CD4-positive, CD25-positive, alpha-beta regulatory T cell (primary cell): Measurements from ENCODE around the gene PRSS48. TPM values are rescaled to one million over a fixed set of nuclear protein-coding genes. Genes with fewer than 3 reads are reported as not detected.

Source experiments
- ATAC-seq, 2 donors: fragments of 150-1000 bp; cut with Tn5 transposase; one replicate each; pipeline ENCODE4 v1.10.0; 2021; ENCODE audit warnings: low read depth in 2 of 2, moderate number of reproducible peaks in 2 of 2, moderate library complexity in 1 of 2
- DNase-seq, 3 donors: peaks; one replicate each; pipeline versions ENCODE4 v3.0.0 to v3.0.0-alpha.2; 2012 to 2022; ENCODE audit warnings: mixed read lengths in 1 of 3
- H3K27ac ChIP-seq: one replicate; pipeline ENCODE4 v1.7.0; 2013; ENCODE audit warnings: mild to moderate bottlenecking, low read length; ENCODE audit not compliant: insufficient read depth, poor library complexity, severe bottlenecking
- H3K27me3 ChIP-seq: one replicate; pipeline ENCODE4 v1.7.0; 2013; ENCODE audit warnings: low read length; ENCODE audit not compliant: control insufficient read depth, insufficient read depth
- H3K36me3 ChIP-seq: one replicate; pipeline ENCODE4 v1.7.0; 2013; ENCODE audit warnings: mild to moderate bottlenecking, low read length, moderate library complexity; ENCODE audit not compliant: control insufficient read depth, insufficient read depth
- H3K4me1 ChIP-seq: 2 replicates; pipeline ENCODE4 v1.7.0; 2013; ENCODE audit warnings: mild to moderate bottlenecking, low read length; ENCODE audit not compliant: insufficient read depth, control insufficient read depth, poor library complexity, severe bottlenecking
- H3K4me3 ChIP-seq: one replicate; pipeline ENCODE4 v1.7.0; 2013; ENCODE audit warnings: low read depth, mild to moderate bottlenecking, low read length, moderate library complexity
- H3K9me3 ChIP-seq, 2 experiments: 1 replicate in 1 of 2; 2 replicates in 1 of 2; pipeline ENCODE4 v1.7.0; 2013; ENCODE audit warnings: low read length in 2 of 2, mild to moderate bottlenecking in 1 of 2, moderate library complexity in 1 of 2; ENCODE audit not compliant: control insufficient read depth in 2 of 2
- H3K27ac Mint-ChIP-seq, 3 donors: one replicate each; pipeline ENCODE4 v1.8.0; 2020 to 2022; ENCODE audit warnings: mild to moderate bottlenecking in 3 of 3, mixed read lengths in 3 of 3, moderate library complexity in 2 of 3
- H3K27me3 Mint-ChIP-seq: one replicate; pipeline ENCODE4 v1.8.0; 2022; ENCODE audit warnings: mild to moderate bottlenecking, mixed read lengths
- H3K36me3 Mint-ChIP-seq: one replicate; pipeline ENCODE4 v1.8.0; 2020; ENCODE audit warnings: mixed read lengths
- H3K4me1 Mint-ChIP-seq, 4 donors: one replicate each; pipeline ENCODE4 v1.8.0; 2020 to 2022; ENCODE audit warnings: mixed read lengths in 4 of 4, mild to moderate bottlenecking in 1 of 4
- H3K4me3 Mint-ChIP-seq, 4 donors: one replicate each; pipeline ENCODE4 v1.8.0; 2020 to 2022; ENCODE audit warnings: mild to moderate bottlenecking in 4 of 4, mixed read lengths in 4 of 4, moderate library complexity in 3 of 4
- H3K9me3 Mint-ChIP-seq, 7 donors: one replicate each; pipeline ENCODE4 v1.8.0; 2020 to 2022; ENCODE audit warnings: mixed read lengths in 7 of 7, mild to moderate bottlenecking in 3 of 7, moderate library complexity in 2 of 7
- polyA plus RNA-seq, 4 donors: library from polyadenylated mRNA; unstranded; fragments of 300-500 nt; fragmentation: Illumina TruSeq; gene quantifications; one replicate each; pipeline ENCODE4 v1.2.3, GENCODE V29; 2021
- total RNA-seq: library from RNA; stranded (reverse); gene quantifications from one replicate; pipeline ENCODE4 v1.2.3, GENCODE V29; 2022

Gene PRSS48
- total and polyA plus RNA-seq, 5 donors from 2014 or later: not detected

GRCh38 chr4:151313306-151314009, 36.5 kb downstream of the PRSS48 start:
- Histone ChIP-seq H3K4me1 (no peaks in the 10 kb centered on the region), H3K36me3 (no peaks in the 10 kb centered on the region), H3K27ac (no peak overlapping the region), H3K4me3 (no peak overlapping the region), H3K9me3 (no peaks in the 10 kb centered on the region), H3K27me3 (no peaks in the 10 kb centered on the region)
- Mint-ChIP-seq H3K9me3 (no peaks in the 10 kb centered on the region), H3K4me1 (no peaks in the 10 kb centered on the region), H3K27me3 (peaks cover 11% of the 10 kb centered on the region), H3K36me3 (no peaks in the 10 kb centered on the region), H3K27ac (no peak overlapping the region), H3K4me3 (no peak overlapping the region)
- no peak for ATAC-seq
- DNase-seq: no peak

- H3K9me3 ChIP-seq: no peaks in the 10 kb centered on the region
- no peaks in the 10 kb centered on the region for H3K36me3 ChIP-seq
- peaks cover 11% of the 10 kb centered on the region for H3K27me3 Mint-ChIP-seq
- H3K27me3 ChIP-seq: no peaks in the 10 kb centered on the region
- no peak overlapping the region for H3K27ac ChIP-seq
- H3K4me1 ChIP-seq: no peaks in the 10 kb centered on the region
- no peaks in the 10 kb centered on the region for H3K4me1 Mint-ChIP-seq
- no peak overlapping the region for H3K4me3 ChIP-seq
- H3K36me3 Mint-ChIP-seq: no peaks in the 10 kb centered on the region
- no peaks in the 10 kb centered on the region for H3K9me3 Mint-ChIP-seq
- no peak for DNase-seq
- no peak overlapping the region for H3K4me3 Mint-ChIP-seq
- ATAC-seq: no peak
- no peak overlapping the region for H3K27ac Mint-ChIP-seq
These were observed 37.0 kb downstream of the PRSS48 start for GRCh38 chr4:151314010-151314355.

GRCh38 chr4:151314479-151314878, 37.5 kb downstream of the PRSS48 start:
- Histone ChIP-seq H3K27me3 (no peaks in the 10 kb centered on the region), H3K27ac (no peak overlapping the region), H3K4me1 (no peaks in the 10 kb centered on the region), H3K9me3 (no peaks in the 10 kb centered on the region), H3K36me3 (no peaks in the 10 kb centered on the region), H3K4me3 (no peak overlapping the region)
- ATAC-seq (no peak), DNase-seq (no peak)
- Mint-ChIP-seq H3K27me3 (peaks cover 11% of the 10 kb centered on the region), H3K27ac (no peak overlapping the region), H3K36me3 (no peaks in the 10 kb centered on the region), H3K4me3 (no peak overlapping the region), H3K4me1 (no peaks in the 10 kb centered on the region), H3K9me3 (no peaks in the 10 kb centered on the region)

GRCh38 chr4:151315212-151315886, 38.4 kb downstream of the PRSS48 start:
- Mint-ChIP-seq H3K27me3 (peaks cover 15% of the 10 kb centered on the region), H3K4me3 (no peak overlapping the region), H3K4me1 (no peaks in the 10 kb centered on the region), H3K9me3 (peaks cover 0 to 1% (median 0%) of the 10 kb centered on the region in 7 donors), H3K27ac (no peak overlapping the region), H3K36me3 (no peaks in the 10 kb centered on the region)
- ATAC-seq: no peak
- H3K36me3 ChIP-seq: no peaks in the 10 kb centered on the region
- no peak overlapping the region for H3K4me3 ChIP-seq
- no peak for DNase-seq
- no peak overlapping the region for H3K27ac ChIP-seq
- no peaks in the 10 kb centered on the region for H3K27me3 ChIP-seq
- no peaks in the 10 kb centered on the region for H3K9me3 ChIP-seq
- no peaks in the 10 kb centered on the region for H3K4me1 ChIP-seq

GRCh38 chr4:151316645-151317044, 39.7 kb downstream of the PRSS48 start:
- Mint-ChIP-seq H3K27ac (no peak overlapping the region), H3K4me1 (no peaks in the 10 kb centered on the region), H3K9me3 (peaks cover 0 to 1% (median 0%) of the 10 kb centered on the region in 7 donors), H3K4me3 (no peak overlapping the region), H3K27me3 (peaks cover 24% of the 10 kb centered on the region), H3K36me3 (no peaks in the 10 kb centered on the region)
- H3K36me3 ChIP-seq: no peaks in the 10 kb centered on the region
- H3K9me3 ChIP-seq: no peaks in the 10 kb centered on the region
- H3K27ac ChIP-seq: no peak overlapping the region
- H3K4me3 ChIP-seq: no peak overlapping the region
- DNase-seq (no peak), ATAC-seq (no peak)
- peaks cover under 1% of the 10 kb centered on the region for H3K27me3 ChIP-seq
- no peaks in the 10 kb centered on the region for H3K4me1 ChIP-seq

GRCh38 chr4:151318307-151319006, 41.5 kb downstream of the PRSS48 start:
- peaks cover 0 to 1% (median 0%) of the 10 kb centered on the region in 7 donors for H3K9me3 Mint-ChIP-seq
- Histone ChIP-seq H3K4me1 (no peaks in the 10 kb centered on the region), H3K36me3 (no peaks in the 10 kb centered on the region), H3K27ac (no peak overlapping the region), H3K9me3 (no peaks in the 10 kb centered on the region), H3K27me3 (peaks cover 6% of the 10 kb centered on the region), H3K4me3 (no peak overlapping the region)
- H3K4me1 Mint-ChIP-seq: no peaks in the 10 kb centered on the region
- H3K36me3 Mint-ChIP-seq: no peaks in the 10 kb centered on the region
- ATAC-seq (no peak), DNase-seq (no peak)
- peaks cover 33% of the 10 kb centered on the region for H3K27me3 Mint-ChIP-seq
- no peak overlapping the region for H3K27ac Mint-ChIP-seq
- no peak overlapping the region for H3K4me3 Mint-ChIP-seq

GRCh38 chr4:151319490-151319889, 42.5 kb downstream of the PRSS48 start:
- Histone ChIP-seq H3K27ac (no peak overlapping the region), H3K36me3 (no peaks in the 10 kb centered on the region), H3K4me3 (no peak overlapping the region), H3K4me1 (no peaks in the 10 kb centered on the region), H3K27me3 (peaks cover 10% of the 10 kb centered on the region), H3K9me3 (no peaks in the 10 kb centered on the region)
- Mint-ChIP-seq H3K4me1 (peaks cover 0 to 6% (median 4%) of the 10 kb centered on the region in 4 donors), H3K9me3 (peaks cover 0 to 1% (median 0%) of the 10 kb centered on the region in 7 donors), H3K27ac (no peak overlapping the region), H3K4me3 (no peak overlapping the region), H3K36me3 (no peaks in the 10 kb centered on the region), H3K27me3 (peaks cover 43% of the 10 kb centered on the region)
- DNase-seq: no peak
- ATAC-seq: no peak
